ENCODE data around the gene CARMIL1. TPM values are rescaled to one million over a fixed set of nuclear protein-coding genes. Genes with fewer than 3 reads are reported as not detected.

The CARMIL1 gene
- total and polyA plus RNA-seq, 10 of the 15 experiments (the other 5 are each of a cell fraction or from before 2014, with no cell fraction given) = 6.4 to 18.1 (median 10.3) TPM

- Histone ChIP-seq H3K27ac (ENCODE audit: control insufficient read depth, insufficient read depth) (no peak overlapping the region), H3K4me1 (ENCODE audit: control insufficient read depth, insufficient read depth, low read length) (peaks cover 6% of the 10 kb centered on the region; the same call in 1 of the 2 replicates), H3K9me3 (replicated peaks; ENCODE audit: control insufficient read depth, insufficient read depth, low read length) (no peaks in the 10 kb centered on the region; the same call in 2 of the 3 replicates), H3K36me3 (ENCODE audit: control insufficient read depth in 2 of 2, insufficient read depth in 2 of 2, low read length in 1 of 2) (no peaks in the 10 kb centered on the region; a peak in 1 of 4 replicates), H3K4me3 (no peak overlapping the region), H4K20me1 (ENCODE audit: control insufficient read depth, insufficient read depth) (no peaks in the 10 kb centered on the region), H3K79me2 (ENCODE audit: control insufficient read depth, insufficient read depth, low read length) (no peaks in the 10 kb centered on the region), H2AFZ (ENCODE audit: control insufficient read depth, low read depth, low read length) (no peak overlapping the region), H3K9ac (ENCODE audit: control insufficient read depth, insufficient read depth, low read length) (no peak overlapping the region), H3K4me2 (ENCODE audit: control insufficient read depth, insufficient read depth) (no peak overlapping the region), H3K27me3 (replicated peaks in 1 of 2; ENCODE audit: control insufficient read depth in 2 of 2, insufficient read depth in 2 of 2, low read length in 1 of 2) (no peaks in the 10 kb centered on the region)
- no peak for TF ChIP-seq HDAC2 (IDR thresholded peaks at IDR 0.05)
- no peak for TF ChIP-seq BACH1 (IDR thresholded peaks at IDR 0.05; ENCODE audit: borderline replicate concordance)
- no peak for TF ChIP-seq JUNB (IDR thresholded peaks at IDR 0.05)
- no peak for TF ChIP-seq FOXM1 (IDR thresholded peaks at IDR 0.05; ENCODE audit: low read depth, low read length)
- TF ChIP-seq ZNF687 (IDR thresholded peaks at IDR 0.05) = no peak
- no peak for TF ChIP-seq ZBTB40 (IDR thresholded peaks at IDR 0.05; ENCODE audit: borderline replicate concordance)
- no peak for TF ChIP-seq SMAD5 (IDR thresholded peaks at IDR 0.05; ENCODE audit: low read depth)
- no peak for TF ChIP-seq MLLT1 (IDR thresholded peaks at IDR 0.05)
- no peak for TF ChIP-seq SREBF1 (IDR thresholded peaks at IDR 0.05; ENCODE audit: low read length)
- no peak for TF ChIP-seq RFX5 (IDR thresholded peaks at IDR 0.05; ENCODE audit: low read depth, low read length)
- no peak for TF ChIP-seq ATF3 (IDR thresholded peaks at IDR 0.05; ENCODE audit: borderline replicate concordance, extremely low read depth, low read depth, low read length)
- TF ChIP-seq MAX (IDR thresholded peaks at IDR 0.05; ENCODE audit: low read depth, low read length) = no peak
- TF ChIP-seq RUNX3 (IDR thresholded peaks at IDR 0.05; ENCODE audit: low read length) = no peak
- 64% methylated on average over 3 of the region's 3 CpGs for WGBS (ENCODE audit: insufficient coverage, insufficient replicate concordance, low lambda C conversion rate, missing lambda C conversion rate)
- FAIRE-seq (no peak), ATAC-seq (no peak), DNase-seq (ENCODE audit: low read depth, low spot score) (no peak)
- intact Hi-C loops (cut with micrococcal nuclease; ENCODE audit: unreplicated experiment) = no loop called here
- POLR2A ChIA-PET = no interaction called here
- CTCF ChIA-PET = interaction anchor here (1.1 to 2.0 kb wide), 5 partner anchors 9 to 195 kb away, joined by 3 to 6 read pairs (median 3); no protein-coding TSS in a partner anchor
- no TSS peak for BruUV-seq (replicated peaks)
- in situ Hi-C loops (cut with MboI) = no loop called here
- SMC1A ChIA-PET (ENCODE audit: uncharacterized antibody, unreplicated experiment) = interaction anchor here (0.6 to 1.6 kb wide), 4 partner anchors 19 to 196 kb away, joined by 3 to 4 read pairs (median 4); partner anchors contain the start of gene CARMIL1
- RAD21 ChIA-PET (ENCODE audit: unreplicated experiment) = no interaction called here
Measured at GRCh38 chr6:25473447-25473846, 194.3 kb downstream of the CARMIL1 start.
